MM.1S (cell line): ENCODE data around the gene PRSS56.

ENCODE experiments used
- DNase-seq: peaks from one replicate; pipeline ENCODE4 v3.0.0-alpha.2; 2015
- H2AFZ ChIP-seq: fragments of 300-600 bp; sonication (generic); 2 replicates; pipeline ENCODE4 v1.6.0; 2016; ENCODE audit warnings: antibody characterized with exemption, low read length
- H3F3A ChIP-seq: fragments of 300-600 bp; sonication (generic); 2 replicates; pipeline ENCODE4 v1.6.1; 2016; ENCODE audit warnings: mild to moderate bottlenecking, antibody characterized with exemption, low read length, moderate library complexity, mixed read lengths; ENCODE audit not compliant: insufficient read depth
- H3K27ac ChIP-seq: fragments of 300-600 bp; sonication (generic); 2 replicates; pipeline ENCODE4 v1.5.1; 2016; ENCODE audit warnings: mild to moderate bottlenecking, low read length
- H3K27me3 ChIP-seq: fragments of 300-600 bp; sonication (generic); replicated peaks from 2 replicates; pipeline ENCODE4 v1.6.0; 2016; ENCODE audit warnings: low read length; ENCODE audit not compliant: insufficient read depth
- H3K36me3 ChIP-seq: fragments of 300-600 bp; sonication (generic); replicated peaks from 2 replicates; pipeline ENCODE4 v1.6.1; 2016; ENCODE audit warnings: mild to moderate bottlenecking, low read length, mixed read lengths; ENCODE audit not compliant: insufficient read depth
- H3K4me1 ChIP-seq: fragments of 300-600 bp; sonication (generic); 2 replicates; pipeline ENCODE4 v1.6.1; 2016; ENCODE audit warnings: low read length, mixed read lengths
- H3K4me2 ChIP-seq: fragments of 300-600 bp; sonication (generic); 2 replicates; pipeline ENCODE4 v1.6.0; 2016; ENCODE audit warnings: low read depth, low read length
- H3K4me3 ChIP-seq: fragments of 300-600 bp; sonication (generic); 2 replicates; pipeline ENCODE4 v1.5.1; 2016; ENCODE audit warnings: low read length, mixed read lengths
- H3K79me2 ChIP-seq: fragments of 300-600 bp; sonication (generic); 2 replicates; pipeline ENCODE4 v1.6.1; 2016; ENCODE audit warnings: mixed run types, low read length, mixed read lengths
- H3K9ac ChIP-seq: fragments of 300-600 bp; sonication (generic); 2 replicates; pipeline ENCODE4 v1.6.1; 2016; ENCODE audit warnings: low read length, mixed read lengths
- H3K9me2 ChIP-seq: fragments of 300-600 bp; sonication (generic); replicated peaks from 2 replicates; pipeline ENCODE4 v1.6.1; 2016; ENCODE audit warnings: mild to moderate bottlenecking, low read length, mixed read lengths; ENCODE audit not compliant: insufficient read depth
- H3K9me3 ChIP-seq: fragments of 300-600 bp; sonication (generic); replicated peaks from 2 replicates; pipeline ENCODE4 v1.6.1; 2016; ENCODE audit warnings: mild to moderate bottlenecking, low read length, mixed read lengths; ENCODE audit not compliant: insufficient read depth
- H4K20me1 ChIP-seq: fragments of 300-600 bp; sonication (generic); 2 replicates; pipeline ENCODE4 v1.6.1; 2016; ENCODE audit warnings: mild to moderate bottlenecking, low read length, moderate library complexity, mixed read lengths; ENCODE audit not compliant: insufficient read depth
- EZH2 ChIP-seq: fragments of 300-600 bp; sonication (generic); optimal IDR thresholded peaks from 2 replicates; pipeline ENCODE3; 2017; ENCODE audit warnings: low read depth, mild to moderate bottlenecking, antibody characterized with exemption, low read length, mixed read lengths
- EZH2phosphoT487 ChIP-seq: fragments of 300-600 bp; sonication (generic); IDR thresholded peaks from 2 replicates; pipeline ENCODE4 v1.6.1; 2018; ENCODE audit warnings: antibody characterized with exemption, low read length
- TF ChIP-seq, protein P1 (sequence below): fragments of 300-600 bp; sonication (generic); IDR thresholded peaks from 2 replicates; pipeline ENCODE4 v1.5.1; 2016; ENCODE audit warnings: antibody characterized with exemption, low read length, mixed read lengths

The PRSS56 gene

GRCh38 chr2:232550354-232551249, 30.4 kb downstream of the PRSS56 start, which contains the start of the genes EIF4E2 and TIGD1:
Gene EIF4E2 (plus strand): TSS chr2:232550689. CDS start chr2:232550725, 36 bp downstream.
Gene TIGD1 (minus strand): TSS chr2:232550557. CDS start chr2:232549882, 675 bp downstream.
- Histone ChIP-seq H3K9ac (peak within 1 kb of the TSS; percentile 97), H3K27me3 (no peaks in the 10 kb centered on the region), H3K4me2 (peak within 1 kb of the TSS; percentile 79), H2AFZ (peak within 1 kb of the TSS; percentile 85), H3K9me3 (no peaks in the 10 kb centered on the region), H3K36me3 (no peaks in the 10 kb centered on the region), H3K4me3 (peak within 1 kb of the TSS; percentile 75), H3K27ac (peak within 1 kb of the TSS; percentile 89), H3K9me2 (no peaks in the 10 kb centered on the region), H3F3A (no peaks in the 10 kb centered on the region; the same call in none of the 2 replicates), H3K4me1 (peaks cover 6% of the 10 kb centered on the region; the same call in 1 of the 2 replicates), H3K79me2 (peaks cover 59% of the 10 kb centered on the region), H4K20me1 (no peaks in the 10 kb centered on the region)
- DNase-seq, result peak; percentile 92
- TF ChIP-seq, protein P1, sequence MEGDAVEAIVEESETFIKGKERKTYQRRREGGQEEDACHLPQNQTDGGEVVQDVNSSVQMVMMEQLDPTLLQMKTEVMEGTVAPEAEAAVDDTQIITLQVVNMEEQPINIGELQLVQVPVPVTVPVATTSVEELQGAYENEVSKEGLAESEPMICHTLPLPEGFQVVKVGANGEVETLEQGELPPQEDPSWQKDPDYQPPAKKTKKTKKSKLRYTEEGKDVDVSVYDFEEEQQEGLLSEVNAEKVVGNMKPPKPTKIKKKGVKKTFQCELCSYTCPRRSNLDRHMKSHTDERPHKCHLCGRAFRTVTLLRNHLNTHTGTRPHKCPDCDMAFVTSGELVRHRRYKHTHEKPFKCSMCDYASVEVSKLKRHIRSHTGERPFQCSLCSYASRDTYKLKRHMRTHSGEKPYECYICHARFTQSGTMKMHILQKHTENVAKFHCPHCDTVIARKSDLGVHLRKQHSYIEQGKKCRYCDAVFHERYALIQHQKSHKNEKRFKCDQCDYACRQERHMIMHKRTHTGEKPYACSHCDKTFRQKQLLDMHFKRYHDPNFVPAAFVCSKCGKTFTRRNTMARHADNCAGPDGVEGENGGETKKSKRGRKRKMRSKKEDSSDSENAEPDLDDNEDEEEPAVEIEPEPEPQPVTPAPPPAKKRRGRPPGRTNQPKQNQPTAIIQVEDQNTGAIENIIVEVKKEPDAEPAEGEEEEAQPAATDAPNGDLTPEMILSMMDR, result peak; percentile 23
- no peak for TF ChIP-seq EZH2
- no peak for TF ChIP-seq EZH2phosphoT487

GRCh38 chr2:232551250-232551638, 31.1 kb downstream of the PRSS56 start:
- peaks cover 6% of the 10 kb centered on the region; the same call in 1 of the 2 replicates for H3K4me1 ChIP-seq
- H3K27me3 ChIP-seq, result no peaks in the 10 kb centered on the region
- H3K4me3 ChIP-seq, result peak overlapping the region; percentile 75
- peak overlapping the region; percentile 89; the same call in 1 of the 2 replicates for H3K27ac ChIP-seq
- TF ChIP-seq, protein P1, result no peak
- TF ChIP-seq EZH2 (no peak), EZH2phosphoT487 (no peak)
- H3K79me2 ChIP-seq, result peaks cover 65% of the 10 kb centered on the region
- no peaks in the 10 kb centered on the region; the same call in none of the 2 replicates for H3F3A ChIP-seq
- H3K4me2 ChIP-seq, result peak overlapping the region; percentile 73
- H3K9me2 ChIP-seq, result no peaks in the 10 kb centered on the region
- H3K36me3 ChIP-seq, result no peaks in the 10 kb centered on the region
- peak overlapping the region; percentile 97 for H3K9ac ChIP-seq
- no peaks in the 10 kb centered on the region for H3K9me3 ChIP-seq
- peak overlapping the region; percentile 85; the same call in 1 of the 2 replicates for H2AFZ ChIP-seq
- DNase-seq, result no peak
- H4K20me1 ChIP-seq, result peaks cover 3% of the 10 kb centered on the region; the same call in 1 of the 2 replicates

DNA sequence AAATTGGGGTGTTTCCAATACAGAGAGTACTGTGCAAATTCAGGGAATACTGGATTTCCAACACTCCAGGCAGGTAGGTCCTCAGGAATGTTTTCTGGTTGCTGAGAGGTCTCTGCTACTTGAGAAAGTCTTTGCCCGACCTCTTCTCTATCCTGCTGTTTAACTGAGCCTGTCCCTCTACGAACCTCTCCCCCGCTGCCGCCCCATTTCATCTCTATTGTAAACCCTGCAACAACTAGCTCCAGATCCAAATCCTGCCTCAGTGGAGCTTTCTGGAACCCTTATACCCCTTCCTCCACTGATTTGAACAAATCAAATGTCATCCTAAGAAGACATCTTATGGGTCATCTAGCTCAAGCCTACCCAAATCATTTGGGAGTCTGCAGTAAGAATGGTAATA, 31.6 kb downstream of the PRSS56 start:
- H3K9me3 ChIP-seq, result no peaks in the 10 kb centered on the region
- no peaks in the 10 kb centered on the region for H3K9me2 ChIP-seq
- H3K27ac ChIP-seq, result no peak overlapping the region
- H3K4me3 ChIP-seq, result peak overlapping the region; percentile 75
- peak overlapping the region; percentile 73 for H3K4me2 ChIP-seq
- no peaks in the 10 kb centered on the region; the same call in none of the 2 replicates for H3F3A ChIP-seq
- H3K4me1 ChIP-seq, result peaks cover 6% of the 10 kb centered on the region; the same call in 1 of the 2 replicates
- no peak for DNase-seq
- peaks cover 3% of the 10 kb centered on the region; the same call in 1 of the 2 replicates for H4K20me1 ChIP-seq
- H3K9ac ChIP-seq, result no peak overlapping the region
- no peak overlapping the region for H2AFZ ChIP-seq
- peaks cover 69% of the 10 kb centered on the region for H3K79me2 ChIP-seq
- no peaks in the 10 kb centered on the region for H3K27me3 ChIP-seq
- TF ChIP-seq EZH2phosphoT487 (no peak), EZH2 (no peak)
- TF ChIP-seq, protein P1, result no peak
- H3K36me3 ChIP-seq, result no peaks in the 10 kb centered on the region
